HEK293 (cell line): Measurements from ENCODE around the gene TANGO2.

Experiments
- ELK4 ChIP-seq: IDR thresholded peaks from 2 replicates; pipeline ENCODE4 v1.6.1; 2011; ENCODE audit warnings: mild to moderate bottlenecking, low read depth, low read length, borderline replicate concordance
- GFI1B ChIP-seq: fragments of 450-650 bp; formaldehyde crosslinking; IDR thresholded peaks from 2 replicates; pipeline ENCODE4 v1.5.1; 2016; ENCODE audit warnings: missing biosample characterization, missing genetic modification characterization
- GLI4 ChIP-seq: fragments of 450-650 bp; formaldehyde crosslinking; IDR thresholded peaks from 2 replicates; pipeline ENCODE4 v1.5.1; 2016; ENCODE audit warnings: missing biosample characterization, missing genetic modification characterization
- PRDM2 ChIP-seq: fragments of 450-650 bp; formaldehyde crosslinking; IDR thresholded peaks from 2 replicates; pipeline ENCODE4 v1.5.1; 2016; ENCODE audit warnings: missing biosample characterization, missing genetic modification characterization, borderline replicate concordance
- SP2 ChIP-seq: fragments of 450-650 bp; formaldehyde crosslinking; IDR thresholded peaks from 2 replicates; pipeline ENCODE4 v1.5.1; 2016; ENCODE audit warnings: missing biosample characterization, missing genetic modification characterization
- TRIM28 ChIP-seq: IDR thresholded peaks from 2 replicates; pipeline ENCODE4 v1.6.1; 2011; ENCODE audit warnings: low read length, control low read depth, borderline replicate concordance
- ZBTB48 ChIP-seq: fragments of 450-650 bp; formaldehyde crosslinking; IDR thresholded peaks from 2 replicates; pipeline ENCODE4 v1.5.1; 2016; ENCODE audit warnings: missing biosample characterization, missing genetic modification characterization
- ZBTB7A ChIP-seq: fragments of 450-650 bp; formaldehyde crosslinking; IDR thresholded peaks from 2 replicates; pipeline ENCODE4 v1.5.1; 2016; ENCODE audit warnings: low read depth, missing biosample characterization, missing genetic modification characterization
- ZNF148 ChIP-seq: fragments of 450-650 bp; formaldehyde crosslinking; IDR thresholded peaks from 2 replicates; pipeline ENCODE4 v1.5.0; 2017; ENCODE audit warnings: missing biosample characterization, missing genetic modification characterization, borderline replicate concordance
- ZNF280D ChIP-seq: fragments of 450-650 bp; formaldehyde crosslinking; IDR thresholded peaks from 2 replicates; pipeline ENCODE4 v1.5.1; 2016; ENCODE audit warnings: missing biosample characterization, missing genetic modification characterization
- ZNF518A ChIP-seq: fragments of 450-650 bp; formaldehyde crosslinking; conservative IDR thresholded peaks from 2 replicates; pipeline ENCODE4 v1.5.1; 2016; ENCODE audit warnings: low read depth, missing biosample characterization, missing genetic modification characterization
- ZNF558 ChIP-seq: fragments of 450-650 bp; formaldehyde crosslinking; IDR thresholded peaks from 2 replicates; pipeline ENCODE4 v1.5.1; 2016; ENCODE audit warnings: missing biosample characterization, missing genetic modification characterization
- ZNF654 ChIP-seq: fragments of 450-650 bp; formaldehyde crosslinking; IDR thresholded peaks from 2 replicates; pipeline ENCODE4 v1.5.1; 2016; ENCODE audit warnings: low read depth, missing biosample characterization, missing genetic modification characterization
- ZNF76 ChIP-seq: fragments of 450-650 bp; formaldehyde crosslinking; IDR thresholded peaks from 2 replicates; pipeline ENCODE4; 2016; ENCODE audit warnings: low read depth, missing biosample characterization, missing genetic modification characterization, borderline replicate concordance
- ZNF768 ChIP-seq: fragments of 450-650 bp; formaldehyde crosslinking; IDR thresholded peaks from 2 replicates; pipeline ENCODE4 v1.5.1; 2018; ENCODE audit warnings: missing biosample characterization, mild to moderate bottlenecking, missing genetic modification characterization
- ZSCAN4 ChIP-seq: fragments of 450-650 bp; formaldehyde crosslinking; IDR thresholded peaks from 2 replicates; pipeline ENCODE4 v1.5.1; 2017; ENCODE audit warnings: missing biosample characterization, missing genetic modification characterization

The TANGO2 gene

GRCh38 chr22:20016734-20017621 lies 3.9 kb upstream of the TANGO2 start, which contains the start of gene ARVCF (continued):
- TF ChIP-seq ZNF518A: no peak
- no peak for TF ChIP-seq ZNF76 (tag by site-specific recombination)
- TF ChIP-seq ZNF558 (tag by site-specific recombination): no peak
- TF ChIP-seq GLI4: no peak
- TF ChIP-seq PRDM2 (tag by site-specific recombination): no peak
- TF ChIP-seq ZBTB48 (tag by site-specific recombination): no peak
- TF ChIP-seq ZNF654 (tag by site-specific recombination): no peak
- TF ChIP-seq TRIM28: no peak
- TF ChIP-seq ZNF148 (tag by site-specific recombination): no peak
- peak; percentile 96 for TF ChIP-seq SP2
- TF ChIP-seq ZNF280D (tag by site-specific recombination): no peak
- TF ChIP-seq ZSCAN4: no peak
- TF ChIP-seq ZBTB7A (tag by site-specific recombination): 0 out of 2 replicates have a peak, but pooled peaks have one; percentile 69
- no peak for TF ChIP-seq ZNF768
- TF ChIP-seq GFI1B (tag by site-specific recombination): no peak
- no peak for TF ChIP-seq ELK4
